Neuronal stem cell (in vitro differentiated cells): ENCODE measurements around the gene CLDN14.

Experiments
- DNase-seq: peaks from one replicate; pipeline ENCODE4 v3.0.0-alpha.2; 2013; ENCODE audit warnings: low spot score
- H2AFZ ChIP-seq: one replicate; pipeline ENCODE4 v1.6.1; 2013; ENCODE audit warnings: mild to moderate bottlenecking, low read length, inconsistent platforms
- H2AK5ac ChIP-seq: 2 replicates; pipeline ENCODE4 v1.6.1; 2013; ENCODE audit warnings: low read depth, mild to moderate bottlenecking, inconsistent platforms, low read length, moderate library complexity, mixed read lengths
- H2BK120ac ChIP-seq: 2 replicates; pipeline ENCODE4 v1.6.1; 2013; ENCODE audit warnings: low read depth, mild to moderate bottlenecking, inconsistent platforms, low read length, moderate library complexity, mixed read lengths
- H2BK12ac ChIP-seq: one replicate; pipeline ENCODE4 v1.6.1; 2013; ENCODE audit warnings: low read length, inconsistent platforms
- H2BK15ac ChIP-seq: 2 replicates; pipeline ENCODE4 v1.6.1; 2013; ENCODE audit warnings: mild to moderate bottlenecking, low read length, inconsistent platforms, mixed read lengths
- H2BK5ac ChIP-seq: one replicate; pipeline ENCODE4 v1.6.1; 2013; ENCODE audit warnings: inconsistent platforms, mild to moderate bottlenecking, low read length, moderate library complexity
- H3K14ac ChIP-seq: one replicate; pipeline ENCODE4 v1.6.1; 2013; ENCODE audit warnings: low read length, inconsistent platforms
- H3K18ac ChIP-seq: 2 replicates; pipeline ENCODE4 v1.6.1; 2013; ENCODE audit warnings: low read length, inconsistent platforms
- H3K23ac ChIP-seq: 2 replicates; pipeline ENCODE4 v1.6.1; 2013; ENCODE audit warnings: low read depth, mild to moderate bottlenecking, mixed read lengths, low read length, inconsistent platforms; ENCODE audit not compliant: poor library complexity
- H3K27ac ChIP-seq: replicated peaks from 3 replicates; pipeline ENCODE4 v1.5.1; 2013; ENCODE audit warnings: low read length, inconsistent platforms
- H3K27me3 ChIP-seq, 3 experiments: 2 replicates each; pipeline ENCODE4 v1.6.1; 2013; ENCODE audit warnings: low read length in 3 of 3, mild to moderate bottlenecking in 2 of 3, inconsistent platforms in 1 of 3, low read depth in 1 of 3, mixed read lengths in 1 of 3, moderate library complexity in 1 of 3; ENCODE audit not compliant: control insufficient read depth in 3 of 3, insufficient read depth in 3 of 3
- H3K36me3 ChIP-seq, 2 donors: replicated peaks in 1 of 2; 2 replicates each; pipeline ENCODE4 v1.6.1; 2013; ENCODE audit warnings: low read length in 2 of 2; ENCODE audit not compliant: control insufficient read depth in 2 of 2, insufficient read depth in 2 of 2
- H3K4ac ChIP-seq: 2 replicates; pipeline ENCODE4 v1.6.1; 2013; ENCODE audit warnings: inconsistent platforms, mild to moderate bottlenecking, low read length, moderate library complexity
- H3K4me1 ChIP-seq, 2 donors: 1 replicate in 1 of 2; 2 replicates in 1 of 2; pipeline ENCODE4 v1.6.1; 2013; ENCODE audit warnings: low read length in 2 of 2, low read depth in 1 of 2; ENCODE audit not compliant: control insufficient read depth in 2 of 2, insufficient read depth in 1 of 2
- H3K4me2 ChIP-seq: one replicate; pipeline ENCODE4 v1.6.1; 2013; ENCODE audit warnings: mild to moderate bottlenecking, low read length, inconsistent platforms; ENCODE audit not compliant: insufficient read depth, poor library complexity, severe bottlenecking
- H3K4me3 ChIP-seq, 2 donors: 2 replicates each; pipeline ENCODE4 v1.5.1; 2013; ENCODE audit warnings: low read length in 2 of 2, mild to moderate bottlenecking in 2 of 2, inconsistent platforms in 1 of 2, moderate library complexity in 1 of 2
- H3K79me1 ChIP-seq: one replicate; pipeline ENCODE4 v1.6.1; 2013; ENCODE audit warnings: low read depth, mild to moderate bottlenecking, inconsistent platforms, low read length, moderate library complexity
- H3K9ac ChIP-seq: one replicate; pipeline ENCODE4 v1.6.1; 2013; ENCODE audit warnings: mild to moderate bottlenecking, low read depth, low read length, inconsistent platforms; ENCODE audit not compliant: poor library complexity
- H3K9me3 ChIP-seq, 2 donors: replicated peaks in 1 of 2; 2 replicates each; pipeline versions ENCODE3 to v1.6.1; 2013; ENCODE audit warnings: low read length in 2 of 2, mild to moderate bottlenecking in 2 of 2, inconsistent platforms in 1 of 2, low read depth in 1 of 2, mixed read lengths in 1 of 2, moderate library complexity in 1 of 2; ENCODE audit not compliant: control insufficient read depth in 2 of 2, insufficient read depth in 1 of 2
- H4K8ac ChIP-seq: one replicate; pipeline ENCODE4 v1.6.1; 2013; ENCODE audit warnings: low read depth, mild to moderate bottlenecking, inconsistent platforms, low read length, moderate library complexity
- H4K91ac ChIP-seq: one replicate; pipeline ENCODE4 v1.6.1; 2013; ENCODE audit warnings: low read length, low read depth, mild to moderate bottlenecking, inconsistent platforms; ENCODE audit not compliant: poor library complexity
- WGBS, 2 donors: extraction: QIAGEN DNeasy Blood & Tissue Kit; methylation state at CpG; one replicate each; pipeline ENCODE4 v1.1.7; 2013; ENCODE audit warnings: missing lambda C conversion rate in 2 of 2, mixed read lengths in 1 of 2; ENCODE audit not compliant: insufficient read length in 2 of 2, insufficient replicate concordance in 1 of 2; ENCODE audit errors: extremely low coverage in 2 of 2; 5-methylcytosine and 5-hydroxymethylcytosine counted together

CLDN14 gene

DNA sequence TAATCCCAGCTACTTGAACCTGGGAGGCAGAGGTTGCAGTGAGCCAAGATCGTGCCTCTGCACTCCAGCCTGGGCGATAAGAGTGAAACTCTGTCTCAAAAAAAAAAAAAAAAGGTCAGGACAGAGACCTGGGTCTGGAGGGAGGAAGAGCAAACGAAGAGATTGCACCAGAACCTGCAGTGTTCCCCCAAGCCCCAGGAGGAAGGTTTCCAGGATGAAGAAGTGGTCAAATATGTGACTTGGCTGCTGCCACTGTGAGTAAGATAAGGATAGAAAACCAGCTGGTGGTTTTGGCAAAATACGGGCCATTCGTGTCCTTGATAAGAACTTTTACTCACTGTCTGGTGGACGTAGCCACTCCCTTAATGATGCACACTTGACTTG is 42.2 kb downstream of the CLDN14 start:
- H3K27ac ChIP-seq: no peak overlapping the region
- no CpG with 5 or more reads among the region's 6 CpGs for WGBS, 2 donors
- no peak overlapping the region for H4K91ac ChIP-seq

DNA sequence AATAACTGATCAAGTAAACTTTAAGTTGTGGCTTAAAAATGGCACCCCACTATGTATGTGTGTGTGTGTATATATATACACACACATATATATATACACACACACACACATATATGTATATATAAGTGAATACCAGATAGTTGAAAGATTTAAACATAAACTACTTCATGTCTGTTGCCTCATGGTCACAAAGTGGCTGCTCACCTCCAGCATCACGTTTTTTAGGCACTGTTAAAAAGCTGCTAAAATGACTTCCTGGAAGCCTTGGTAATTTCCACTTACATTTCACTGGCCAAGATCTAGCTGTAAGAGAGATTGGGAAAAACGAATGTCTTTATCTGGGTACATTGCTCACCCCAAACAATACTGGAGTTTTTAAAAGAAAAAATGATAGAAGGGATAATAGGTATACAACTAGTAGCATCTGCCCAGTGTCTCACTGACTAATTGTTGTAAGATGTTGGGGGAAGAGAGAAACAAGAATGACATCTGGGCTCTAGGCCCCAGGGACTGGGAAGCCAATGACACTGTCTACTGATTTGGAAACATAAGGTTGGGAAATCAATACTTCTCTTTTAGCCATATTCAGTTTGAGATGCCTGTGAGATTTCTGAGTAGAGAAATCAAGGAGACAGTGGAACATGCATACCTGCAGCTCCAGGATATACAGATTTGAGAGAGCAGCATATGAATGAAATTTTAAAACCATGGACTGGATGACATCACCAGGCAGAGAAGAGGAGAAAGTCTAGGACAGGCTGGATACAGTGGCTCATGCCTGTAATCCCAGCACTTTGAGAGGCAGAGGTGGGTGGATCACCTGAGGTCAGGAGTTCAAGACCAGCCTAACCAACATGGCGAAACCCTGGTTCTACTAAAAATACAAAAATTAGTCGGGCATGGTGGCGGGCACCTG is 42.8 kb downstream of the CLDN14 start:
- no peak for DNase-seq
- Histone ChIP-seq H2AFZ (no peak overlapping the region), H3K79me1 (no peaks in the 10 kb centered on the region), H3K4ac (no peak overlapping the region), H4K8ac (no peak overlapping the region), H3K4me3 (no peak overlapping the region), H3K4me1 (peaks cover 0 to 2% of the 10 kb centered on the region in 2 donors), H2BK12ac (no peak overlapping the region), H3K18ac (no peak overlapping the region), H2BK15ac (no peak overlapping the region), H3K27me3 (no peaks in the 10 kb centered on the region), H3K27ac (no peak overlapping the region), H2BK5ac (no peak overlapping the region), H3K23ac (no peak overlapping the region), H3K9ac (no peak overlapping the region), H2AK5ac (no peak overlapping the region), H3K9me3 (no peaks in the 10 kb centered on the region), H2BK120ac (no peak overlapping the region), H3K14ac (no peak overlapping the region), H4K91ac (no peak overlapping the region), H3K4me2 (no peak overlapping the region), H3K36me3 (no peaks in the 10 kb centered on the region)
- whole genome bisulfite sequencing, 2 donors: no CpG with 5 or more reads among the region's 5 CpGs

More for the DNA sequence above, 42.2 kb downstream of the CLDN14 start:
- H2BK120ac ChIP-seq: no peak overlapping the region
- H3K9ac ChIP-seq: no peak overlapping the region
- H4K8ac ChIP-seq: no peak overlapping the region
- H3K4me3 ChIP-seq: no peak overlapping the region
- H2AK5ac ChIP-seq: no peak overlapping the region
- no peak overlapping the region for H3K18ac ChIP-seq
- no peaks in the 10 kb centered on the region for H3K9me3 ChIP-seq
- H2AFZ ChIP-seq: no peak overlapping the region
- H3K4me1 ChIP-seq: peaks cover 0 to 2% of the 10 kb centered on the region in 2 donors
- H3K27me3 ChIP-seq: no peaks in the 10 kb centered on the region
- no peak overlapping the region for H2BK12ac ChIP-seq
- no peak overlapping the region for H3K4me2 ChIP-seq
- H2BK15ac ChIP-seq: no peak overlapping the region
- H2BK5ac ChIP-seq: no peak overlapping the region
- H3K14ac ChIP-seq: no peak overlapping the region
- H3K4ac ChIP-seq: no peak overlapping the region
- H3K36me3 ChIP-seq: no peaks in the 10 kb centered on the region
- H3K23ac ChIP-seq: no peak overlapping the region
- H3K79me1 ChIP-seq: no peaks in the 10 kb centered on the region
- DNase-seq: no peak

DNA sequence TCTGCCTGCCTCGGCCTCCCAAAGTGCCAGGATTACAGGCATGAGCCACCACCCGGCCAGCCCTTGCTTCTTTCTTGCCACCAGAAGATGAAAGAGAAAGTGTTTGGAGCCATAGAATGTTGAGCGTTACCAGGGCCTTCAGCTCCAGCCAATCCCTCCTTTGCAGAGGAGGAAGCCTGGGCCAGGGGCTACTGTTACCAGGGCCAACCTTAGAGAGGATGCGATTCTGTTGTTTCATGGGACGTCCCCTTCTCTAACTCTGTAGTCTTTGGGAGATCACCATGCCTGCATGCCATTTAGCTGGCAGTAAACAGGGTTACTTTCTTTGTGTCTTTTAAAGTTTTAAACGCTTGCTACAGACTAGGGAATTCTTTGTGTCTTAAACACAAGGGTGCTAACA is 45.8 kb downstream of the CLDN14 start:
- peaks cover 2 to 11% of the 10 kb centered on the region in 2 donors for H3K4me1 ChIP-seq
- H4K8ac ChIP-seq: no peak overlapping the region
- H3K27me3 ChIP-seq: no peaks in the 10 kb centered on the region
- no peak overlapping the region for H3K14ac ChIP-seq
- no peak for DNase-seq
- H3K36me3 ChIP-seq: no peaks in the 10 kb centered on the region
- no peak overlapping the region for H3K4me2 ChIP-seq
- H3K23ac ChIP-seq: no peak overlapping the region
- no peak overlapping the region for H2BK120ac ChIP-seq
- no peak overlapping the region for H3K27ac ChIP-seq
- no peaks in the 10 kb centered on the region for H3K9me3 ChIP-seq
- H4K91ac ChIP-seq: no peak overlapping the region
- H3K9ac ChIP-seq: no peak overlapping the region
- H2AFZ ChIP-seq: no peak overlapping the region
- H3K4me3 ChIP-seq: no peak overlapping the region
- whole genome bisulfite sequencing, 2 donors: no CpG with 5 or more reads among the region's 6 CpGs
- H2AK5ac ChIP-seq: no peak overlapping the region
- no peak overlapping the region for H3K18ac ChIP-seq
- no peak overlapping the region for H2BK15ac ChIP-seq
- H3K4ac ChIP-seq: no peak overlapping the region
- no peak overlapping the region for H2BK12ac ChIP-seq
- no peaks in the 10 kb centered on the region for H3K79me1 ChIP-seq
- no peak overlapping the region for H2BK5ac ChIP-seq

DNA sequence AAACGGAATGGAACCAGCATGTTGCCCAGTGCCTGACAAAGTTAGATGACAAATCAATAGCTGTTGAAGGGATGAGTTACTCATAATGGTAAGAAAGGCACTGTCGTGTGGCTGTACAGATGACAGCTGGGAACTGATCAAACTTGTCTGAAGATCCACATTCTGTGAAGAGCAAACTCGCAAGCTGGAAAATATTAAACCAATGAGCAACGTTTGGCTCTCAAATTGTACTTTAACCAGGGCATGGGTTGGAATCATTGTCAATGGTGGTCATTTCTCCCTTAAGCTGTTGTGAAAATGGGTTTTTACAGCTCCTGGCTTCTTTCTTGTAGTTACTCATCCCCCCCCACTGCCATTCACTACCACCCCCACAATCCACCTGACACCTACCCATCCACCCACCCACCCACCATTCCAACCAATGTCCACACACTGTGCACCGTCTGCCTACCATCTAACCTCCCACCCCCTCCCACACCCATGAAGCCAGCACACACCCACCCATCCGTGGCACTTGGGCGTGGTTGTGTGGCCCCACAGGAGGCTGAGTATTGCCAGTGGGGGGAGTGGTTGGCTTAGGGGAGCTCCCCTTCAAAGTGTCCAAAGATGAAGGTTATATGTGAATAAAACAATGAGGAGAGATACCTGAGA is 46.7 kb downstream of the CLDN14 start:
- H2BK12ac ChIP-seq: no peak overlapping the region

More for the DNA sequence above, 46.7 kb downstream of the CLDN14 start:
- no peak overlapping the region for H3K4me3 ChIP-seq
- no peak overlapping the region for H2AK5ac ChIP-seq
- H3K27ac ChIP-seq: no peak overlapping the region
- H2AFZ ChIP-seq: no peak overlapping the region
- WGBS, 2 donors: no CpG with 5 or more reads among the region's 7 CpGs
- no peak overlapping the region for H2BK5ac ChIP-seq
- peaks cover 6 to 11% of the 10 kb centered on the region in 2 donors for H3K4me1 ChIP-seq
- H3K4me2 ChIP-seq: no peak overlapping the region
- DNase-seq: no peak
- no peak overlapping the region for H3K14ac ChIP-seq
- H4K8ac ChIP-seq: no peak overlapping the region
- no peaks in the 10 kb centered on the region for H3K79me1 ChIP-seq
- H2BK15ac ChIP-seq: no peak overlapping the region
- no peak overlapping the region for H3K4ac ChIP-seq
- no peak overlapping the region for H3K9ac ChIP-seq
- H2BK120ac ChIP-seq: no peak overlapping the region
- H4K91ac ChIP-seq: no peak overlapping the region
- H3K27me3 ChIP-seq: no peaks in the 10 kb centered on the region
- H3K18ac ChIP-seq: no peak overlapping the region
- H3K23ac ChIP-seq: no peak overlapping the region
- H3K9me3 ChIP-seq: no peaks in the 10 kb centered on the region
- no peaks in the 10 kb centered on the region for H3K36me3 ChIP-seq
